HG03025 (cell line): Measurements from ENCODE around the gene RASGEF1C.

Experiments
- ATAC-seq: cut with Tn5 transposase; IDR thresholded peaks from one replicate; pipeline ENCODE4 v1.9.1; 2021; ENCODE audit warnings: mild to moderate bottlenecking, moderate library complexity; ENCODE audit not compliant: unreplicated experiment, low FRiP score

The RASGEF1C gene

DNA sequence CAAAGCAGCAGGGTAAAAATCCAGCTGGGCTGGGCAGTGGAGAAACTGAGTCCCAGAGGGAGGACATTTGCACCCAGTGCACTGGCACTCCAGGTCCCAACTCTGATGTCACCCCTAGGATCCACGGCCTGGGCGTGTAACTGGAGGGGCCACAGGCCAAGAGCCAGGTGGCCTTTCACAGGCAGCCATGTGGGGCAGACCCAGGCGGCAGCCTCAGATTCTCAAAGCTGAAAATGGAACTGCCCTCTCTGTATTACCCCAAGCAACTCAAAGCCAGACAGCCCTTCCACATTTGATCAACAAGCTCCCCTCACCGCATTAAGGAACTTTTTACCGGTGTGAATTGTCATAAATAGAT is 46.7 kb downstream of the RASGEF1C start:
- no peak for ATAC-seq

DNA sequence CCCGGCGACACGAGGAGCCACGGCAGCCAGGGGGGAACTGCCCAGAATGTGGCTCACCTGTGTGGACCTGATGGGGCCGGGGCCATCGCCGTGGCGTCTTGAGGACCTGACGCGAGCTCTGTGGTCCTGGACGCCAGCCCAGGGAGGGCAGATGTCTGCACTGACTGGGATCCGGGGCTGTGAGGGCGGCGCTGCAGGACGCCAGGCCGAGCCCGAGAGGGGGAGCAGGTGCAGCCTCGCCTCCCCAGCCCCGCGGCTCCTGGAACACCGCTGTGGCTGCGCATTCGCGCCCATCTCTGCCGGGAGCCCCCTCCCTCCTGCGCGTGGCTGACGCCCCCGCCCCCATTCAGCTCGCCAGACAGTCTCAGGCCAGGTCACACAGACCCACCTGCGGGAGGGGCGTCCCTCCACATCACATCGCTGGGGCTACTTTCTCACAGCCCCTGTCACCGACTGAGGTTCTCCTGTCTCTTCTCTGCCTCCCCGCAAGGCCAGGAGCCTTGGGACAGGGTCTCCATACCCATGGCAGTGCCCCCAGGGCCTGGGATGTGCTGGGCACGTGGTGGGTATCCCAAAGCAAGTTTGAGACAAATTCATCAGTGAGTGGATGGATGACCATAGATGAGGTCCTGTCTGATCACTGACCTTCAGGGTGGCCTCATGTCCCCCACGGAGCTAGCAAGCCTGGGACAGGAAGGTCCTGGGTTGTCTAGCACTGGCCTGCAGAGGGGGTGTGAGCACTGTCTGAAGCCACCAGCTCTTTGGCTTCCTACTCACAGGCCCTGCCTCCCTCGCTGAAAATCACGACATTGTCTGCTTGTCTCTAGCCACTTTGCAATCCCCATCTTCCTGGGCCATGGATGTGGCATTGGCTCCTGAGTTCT is 47.3 kb downstream of the RASGEF1C start:
- ATAC-seq, result no peak

- no peak for ATAC-seq
Observed at GRCh38 chr5:180160789-180161188, 48.2 kb downstream of the RASGEF1C start.

DNA sequence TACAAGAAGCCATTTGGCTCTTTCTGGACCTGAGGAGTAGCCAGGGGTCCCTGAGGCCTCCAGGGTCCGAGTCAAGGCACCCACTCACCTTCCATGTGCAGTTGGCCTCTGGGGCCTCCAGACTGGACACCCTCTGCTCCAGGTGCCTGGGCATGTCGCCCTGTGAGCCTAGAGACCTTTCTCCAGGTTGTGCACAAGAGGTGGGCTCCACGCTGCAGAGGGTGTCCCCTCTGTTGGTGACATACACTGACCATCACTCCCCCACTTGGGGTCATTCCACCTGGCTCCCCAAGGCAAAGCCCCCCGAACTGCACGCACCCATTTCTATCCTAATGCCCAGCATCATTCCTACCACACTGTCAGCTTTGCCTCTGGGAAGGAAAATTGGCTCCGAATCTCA is 48.8 kb downstream of the RASGEF1C start:
- no peak for ATAC-seq

- no peak for ATAC-seq
Observed at GRCh38 chr5:180159756-180160155, 49.3 kb downstream of the RASGEF1C start.

DNA sequence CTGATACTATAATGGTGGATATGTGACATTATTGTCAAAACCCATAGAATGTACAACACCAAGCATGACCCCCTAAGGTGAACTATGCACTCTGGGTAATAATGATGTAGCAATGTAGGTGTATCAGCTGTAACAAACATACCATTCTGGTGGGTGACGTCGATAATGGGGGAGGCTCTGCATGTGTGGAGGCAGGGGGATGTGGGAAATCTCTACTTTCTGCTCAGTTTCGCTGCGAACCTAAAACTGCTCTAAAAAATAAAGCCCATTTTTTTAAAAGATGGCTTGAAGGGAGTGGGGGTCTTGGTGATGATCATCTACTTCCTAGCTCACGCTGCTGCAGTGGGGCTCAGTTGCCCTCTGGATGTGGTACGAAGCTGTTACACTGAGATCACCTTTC is 51.1 kb downstream of the RASGEF1C start:
- no peak for ATAC-seq

GRCh38 chr5:180156141-180156540 is 52.9 kb downstream of the RASGEF1C start:
- no peak for ATAC-seq

GRCh38 chr5:180155365-180155926 is 53.6 kb downstream of the RASGEF1C start:
- no peak for ATAC-seq

GRCh38 chr5:180154821-180155364 is 54.1 kb downstream of the RASGEF1C start:
- ATAC-seq, result no peak

- no peak for ATAC-seq
Observed at GRCh38 chr5:180153991-180154390, 55.0 kb downstream of the RASGEF1C start.

GRCh38 chr5:180153099-180153498 is 55.9 kb downstream of the RASGEF1C start:
- no peak for ATAC-seq

DNA sequence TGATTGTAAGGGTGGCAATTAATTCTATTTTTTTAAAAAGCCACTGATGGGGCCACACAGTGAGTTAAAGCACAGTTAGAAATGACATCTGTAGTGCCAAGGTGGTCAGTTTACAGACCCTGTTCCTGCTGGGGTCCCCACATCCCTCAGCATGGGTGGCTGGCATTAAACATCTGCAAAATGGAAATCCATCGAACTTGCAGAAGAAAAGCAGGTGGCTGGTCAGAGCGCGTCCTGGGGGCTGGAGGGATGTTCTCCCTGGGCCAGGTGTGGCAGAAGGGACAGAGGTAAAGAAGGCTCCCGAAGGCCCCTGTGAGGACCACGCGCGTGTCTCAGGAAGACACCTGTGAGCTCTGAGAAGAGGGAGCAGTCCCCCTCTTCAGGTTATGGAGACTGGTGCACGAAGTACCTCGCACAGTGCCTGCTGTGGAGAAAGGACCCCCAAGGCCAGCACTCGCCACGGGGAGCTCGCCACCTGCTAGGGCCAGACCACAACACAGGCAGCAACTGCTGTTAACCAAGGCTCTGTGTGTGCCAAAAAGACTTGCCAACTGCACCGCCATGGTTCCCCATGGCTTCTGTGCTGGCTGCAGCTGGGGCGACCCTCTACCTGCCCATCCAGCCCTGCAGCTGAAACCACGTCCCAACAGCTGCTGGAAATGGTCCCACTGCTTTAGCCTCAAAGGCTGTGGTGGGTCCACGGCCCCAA is 65.2 kb downstream of the RASGEF1C start:
- ATAC-seq, result no peak

GRCh38 chr5:180142824-180143610 is 66.0 kb downstream of the RASGEF1C start:
- ATAC-seq, result no peak

DNA sequence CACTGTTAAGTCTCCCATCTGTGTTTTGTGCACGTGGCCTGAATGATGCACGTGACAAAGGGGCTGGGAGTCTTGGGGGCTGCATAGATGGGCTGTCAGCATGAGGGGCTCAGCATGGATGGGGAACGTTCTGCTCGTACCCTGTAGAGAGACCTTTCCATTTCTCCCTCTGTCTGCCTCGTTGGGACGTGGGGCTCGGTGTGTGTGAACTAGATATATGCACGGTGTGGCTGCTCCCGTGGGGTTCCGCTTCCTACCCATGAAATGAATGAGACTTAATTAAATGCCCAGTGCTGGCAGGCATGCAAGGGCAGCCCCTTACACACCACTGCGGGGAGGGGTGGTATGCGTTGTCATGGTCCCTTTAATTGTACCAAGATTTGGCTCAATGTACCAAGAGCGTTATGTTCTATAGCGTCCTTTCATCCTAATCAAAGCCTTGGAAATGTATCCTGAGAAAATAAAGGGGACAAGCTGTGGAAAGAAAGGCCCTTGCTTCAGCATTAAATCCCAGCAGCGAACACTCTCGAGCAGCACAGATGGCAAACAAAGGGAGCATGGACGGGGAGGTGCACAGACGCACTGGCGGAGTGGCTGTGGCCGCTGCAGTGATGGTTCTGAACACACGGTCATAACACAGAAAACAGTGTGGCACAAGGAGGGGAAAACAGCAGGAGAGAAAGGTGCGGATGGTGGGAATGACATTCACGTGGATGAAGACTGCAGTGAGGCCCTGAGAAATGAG is 66.8 kb downstream of the RASGEF1C start:
- ATAC-seq, result no peak

GRCh38 chr5:180141068-180141660 is 67.8 kb downstream of the RASGEF1C start:
- no peak for ATAC-seq

GRCh38 chr5:180140571-180140970 is 68.4 kb downstream of the RASGEF1C start:
- ATAC-seq, result no peak

- ATAC-seq, result no peak
Observed at GRCh38 chr5:180140079-180140554, 68.9 kb downstream of the RASGEF1C start.

DNA sequence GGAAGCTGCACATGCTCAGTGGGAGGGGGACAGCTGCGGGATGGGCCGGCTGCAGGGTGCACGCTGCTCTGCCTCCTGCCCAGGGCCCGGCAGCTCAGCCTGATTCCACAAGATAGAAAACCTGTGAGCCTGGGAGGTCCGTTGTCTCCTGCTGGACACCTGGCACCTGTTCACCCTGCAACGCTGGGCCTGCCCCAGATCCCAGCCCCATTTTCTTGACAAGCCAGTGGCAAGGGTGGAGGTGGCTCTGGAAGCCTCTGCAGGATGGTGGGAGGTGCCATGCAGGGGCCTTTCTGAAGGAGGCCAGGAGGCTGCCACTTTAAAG is 69.3 kb downstream of the RASGEF1C start:
- no peak for ATAC-seq

DNA sequence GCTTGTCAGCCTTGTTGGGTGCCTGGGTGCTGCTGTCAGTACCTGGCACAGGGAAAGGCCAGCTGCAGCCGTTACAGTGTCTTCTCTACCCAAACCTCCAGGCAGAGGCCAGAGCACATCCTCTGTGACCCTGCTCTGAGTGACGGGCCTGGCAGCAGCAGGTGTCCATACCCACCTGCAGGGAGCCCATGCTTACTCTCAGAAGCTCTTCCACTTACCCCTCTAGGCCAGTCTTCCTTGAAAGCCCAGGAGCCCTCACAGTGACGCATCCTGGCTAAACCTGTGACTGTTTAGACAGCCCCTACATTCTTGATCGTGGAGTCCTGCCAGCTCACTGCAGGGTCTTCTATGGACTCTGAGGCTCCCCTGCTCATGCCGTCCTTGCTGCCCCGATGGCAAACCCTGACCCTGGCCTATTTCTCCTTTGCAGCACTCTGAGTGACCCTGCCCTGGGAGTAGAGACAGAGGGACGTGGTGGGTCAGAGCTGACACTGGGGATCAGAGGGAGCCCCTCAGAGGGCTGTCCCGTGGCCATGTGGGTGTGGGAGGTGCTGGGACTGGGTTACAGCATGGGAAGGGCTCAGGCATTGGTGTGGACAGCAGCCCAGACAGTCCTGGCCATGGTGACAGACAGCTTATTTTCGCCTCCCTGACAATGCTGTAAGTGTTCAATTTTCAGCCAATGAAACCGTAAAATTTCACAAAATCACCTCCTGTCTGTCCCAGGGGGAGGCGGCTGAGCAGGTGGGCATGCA is 69.9 kb downstream of the RASGEF1C start:
- no peak for ATAC-seq
